Measurements from ENCODE around the gene RASGRP4.
A peak's percentile ranks its signal among the peaks of the same experiment; 100 is the strongest.

RASGRP4 gene

GRCh38 chr19:38402967-38403674 lies 22.9 kb downstream of the RASGRP4 start, which contains the start of gene FAM98C (continued):
- no peak for TF ChIP-seq ZNF776 (tag by site-specific recombination; IDR thresholded peaks at IDR 0.05; ENCODE audit: borderline replicate concordance)
- 0 out of 2 replicates have a peak, but pooled peaks have one; percentile 19 for TF ChIP-seq ZFP3 (tag by site-specific recombination; IDR thresholded peaks at IDR 0.05; ENCODE audit: low read depth)
- TF ChIP-seq ZEB2 (tag by site-specific recombination; IDR thresholded peaks at IDR 0.05) = peak; percentile 97
- peak; percentile 93 for TF ChIP-seq ZNF561 (tag by site-specific recombination; IDR thresholded peaks at IDR 0.05; ENCODE audit: borderline replicate concordance)
- TF ChIP-seq ZFP41 (tag by site-specific recombination; IDR thresholded peaks at IDR 0.05; ENCODE audit: borderline replicate concordance) = no peak
- TF ChIP-seq WT1 (tag by site-specific recombination; IDR thresholded peaks at IDR 0.05) = peak; percentile 56; the same call in 1 of the 2 replicates
- TF ChIP-seq, protein P1, sequence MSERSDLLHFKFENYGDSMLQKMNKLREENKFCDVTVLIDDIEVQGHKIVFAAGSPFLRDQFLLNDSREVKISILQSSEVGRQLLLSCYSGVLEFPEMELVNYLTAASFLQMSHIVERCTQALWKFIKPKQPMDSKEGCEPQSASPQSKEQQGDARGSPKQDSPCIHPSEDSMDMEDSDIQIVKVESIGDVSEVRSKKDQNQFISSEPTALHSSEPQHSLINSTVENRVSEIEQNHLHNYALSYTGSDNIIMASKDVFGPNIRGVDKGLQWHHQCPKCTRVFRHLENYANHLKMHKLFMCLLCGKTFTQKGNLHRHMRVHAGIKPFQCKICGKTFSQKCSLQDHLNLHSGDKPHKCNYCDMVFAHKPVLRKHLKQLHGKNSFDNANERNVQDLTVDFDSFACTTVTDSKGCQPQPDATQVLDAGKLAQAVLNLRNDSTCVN (tag by site-specific recombination; optimal IDR thresholded peaks at IDR 0.05) = peak; percentile 98
- no peak for TF ChIP-seq ZNF302 (tag by site-specific recombination; IDR thresholded peaks at IDR 0.05; ENCODE audit: low read depth)
- TF ChIP-seq SP7 (tag by site-specific recombination; IDR thresholded peaks at IDR 0.05) = peak; percentile 96
- peak; percentile 100 for TF ChIP-seq ZFHX2 (tag by site-specific recombination; conservative IDR thresholded peaks at IDR 0.05)
- TF ChIP-seq ZBTB17 (tag by site-specific recombination; IDR thresholded peaks at IDR 0.05) = peak; percentile 77; the same call in 1 of the 2 replicates
- peak; percentile 98 for TF ChIP-seq SP2 (tag by site-specific recombination; IDR thresholded peaks at IDR 0.05)
- peak; percentile 23; the same call in 1 of the 2 replicates for TF ChIP-seq ZBTB21 (tag by site-specific recombination; IDR thresholded peaks at IDR 0.05)
- peak; percentile 96 for TF ChIP-seq ZBTB8A (tag by site-specific recombination; IDR thresholded peaks at IDR 0.05)
- 0 out of 2 replicates have a peak, but pooled peaks have one; percentile 20 for TF ChIP-seq MYNN (tag by site-specific recombination; IDR thresholded peaks at IDR 0.05; ENCODE audit: borderline replicate concordance)
- 0 out of 2 replicates have a peak, but pooled peaks have one; percentile 52 for TF ChIP-seq ZSCAN23 (tag by site-specific recombination; IDR thresholded peaks at IDR 0.05)
- TF ChIP-seq, protein P2, sequence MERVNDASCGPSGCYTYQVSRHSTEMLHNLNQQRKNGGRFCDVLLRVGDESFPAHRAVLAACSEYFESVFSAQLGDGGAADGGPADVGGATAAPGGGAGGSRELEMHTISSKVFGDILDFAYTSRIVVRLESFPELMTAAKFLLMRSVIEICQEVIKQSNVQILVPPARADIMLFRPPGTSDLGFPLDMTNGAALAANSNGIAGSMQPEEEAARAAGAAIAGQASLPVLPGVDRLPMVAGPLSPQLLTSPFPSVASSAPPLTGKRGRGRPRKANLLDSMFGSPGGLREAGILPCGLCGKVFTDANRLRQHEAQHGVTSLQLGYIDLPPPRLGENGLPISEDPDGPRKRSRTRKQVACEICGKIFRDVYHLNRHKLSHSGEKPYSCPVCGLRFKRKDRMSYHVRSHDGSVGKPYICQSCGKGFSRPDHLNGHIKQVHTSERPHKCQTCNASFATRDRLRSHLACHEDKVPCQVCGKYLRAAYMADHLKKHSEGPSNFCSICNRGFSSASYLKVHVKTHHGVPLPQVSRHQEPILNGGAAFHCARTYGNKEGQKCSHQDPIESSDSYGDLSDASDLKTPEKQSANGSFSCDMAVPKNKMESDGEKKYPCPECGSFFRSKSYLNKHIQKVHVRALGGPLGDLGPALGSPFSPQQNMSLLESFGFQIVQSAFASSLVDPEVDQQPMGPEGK (tag by site-specific recombination; IDR thresholded peaks at IDR 0.05) = peak; percentile 100
- peak; percentile 74; the same call in 1 of the 2 replicates for TF ChIP-seq ZNF785 (tag by site-specific recombination; IDR thresholded peaks at IDR 0.05)
- TF ChIP-seq FEZF1 (tag by site-specific recombination; IDR thresholded peaks at IDR 0.05) = 0 out of 2 replicates have a peak, but pooled peaks have one; percentile 45
- peak; percentile 85; the same call in 1 of the 2 replicates for TF ChIP-seq YY2 (tag by site-specific recombination; IDR thresholded peaks at IDR 0.05)
- peak; percentile 86; the same call in 1 of the 2 replicates for TF ChIP-seq BCL11B (tag by site-specific recombination; IDR thresholded peaks at IDR 0.05; ENCODE audit: low read depth)
- TF ChIP-seq KLF8 (tag by site-specific recombination; IDR thresholded peaks at IDR 0.05) = peak; percentile 99
- 0 out of 2 replicates have a peak, but pooled peaks have one; percentile 57 for TF ChIP-seq ZNF221 (tag by site-specific recombination; IDR thresholded peaks at IDR 0.05; ENCODE audit: borderline replicate concordance)
- peak; percentile 100 for TF ChIP-seq CTCF (tag by site-specific recombination; IDR thresholded peaks at IDR 0.05)
- TF ChIP-seq GLIS2 (tag by site-specific recombination; IDR thresholded peaks at IDR 0.05) = peak; percentile 100
- TF ChIP-seq ZBTB49 (tag by site-specific recombination; IDR thresholded peaks at IDR 0.05; ENCODE audit: low read depth) = no peak
- TF ChIP-seq ZNF629 (tag by site-specific recombination; IDR thresholded peaks at IDR 0.05) = peak; percentile 78
- TF ChIP-seq KLF10 (tag by site-specific recombination; IDR thresholded peaks at IDR 0.05) = peak; percentile 76; the same call in 1 of the 2 replicates
- peak; percentile 87 for TF ChIP-seq ZBTB48 (tag by site-specific recombination; IDR thresholded peaks at IDR 0.05)
- peak; percentile 67; the same call in 1 of the 2 replicates for TF ChIP-seq OVOL3 (tag by site-specific recombination; IDR thresholded peaks at IDR 0.05)
- peak; percentile 66 for TF ChIP-seq ZNF777 (tag by site-specific recombination; IDR thresholded peaks at IDR 0.05; ENCODE audit: borderline replicate concordance)
- 0 out of 2 replicates have a peak, but pooled peaks have one; percentile 26 for TF ChIP-seq ZNF146 (tag by site-specific recombination; IDR thresholded peaks at IDR 0.05)
- TF ChIP-seq ZNF16 (tag by site-specific recombination; IDR thresholded peaks at IDR 0.05; ENCODE audit: low read depth) = no peak
- TF ChIP-seq ZNF121 (tag by site-specific recombination; IDR thresholded peaks at IDR 0.05) = peak; percentile 88
